NCI-H446 treated with DMSO at 0.1 percent for 48 hours (cell line): ENCODE measurements around the gene YOD1.

Experiments used
- DNase-seq: peaks from one replicate; lab custom pipeline; 2025; lab: John Stamatoyannopoulos, UW

The YOD1 gene

GRCh38 chr1:207006914-207007313, 44.1 kb downstream of the YOD1 start:
- DNase-seq: no peak

GRCh38 chr1:207006083-207006482, 44.9 kb downstream of the YOD1 start:
- no peak for DNase-seq

- peak; percentile 27 for DNase-seq
These were observed 45.8 kb downstream of the YOD1 start for GRCh38 chr1:207004931-207005830.

- DNase-seq: no peak
These were observed 47.8 kb downstream of the YOD1 start for GRCh38 chr1:207003210-207003609.

GRCh38 chr1:207002724-207003146, 48.3 kb downstream of the YOD1 start:
- DNase-seq: no peak

- DNase-seq: no peak
These were observed 49.3 kb downstream of the YOD1 start for GRCh38 chr1:207001492-207002245.

- no peak for DNase-seq
These were observed 50.2 kb downstream of the YOD1 start for GRCh38 chr1:207000651-207001291.

GRCh38 chr1:206998816-206999215, 52.2 kb downstream of the YOD1 start:
- no peak for DNase-seq
